Activated CD4-positive, alpha-beta T cell treated with anti-CD3 and anti-CD28 coated beads, Interleukin-2, amount 10 ng/mL, durations not matched to agents 24 days and 14 days (primary cell): ENCODE results near the gene IRF4. TPM values are rescaled to one million over a fixed set of nuclear protein-coding genes. Genes with fewer than 3 reads are reported as not detected.

Experiments used
- DNase-seq: peaks from one replicate; pipeline ENCODE4 v3.0.0; 2022
- H3K27ac Mint-ChIP-seq: one replicate; pipeline ENCODE4 v1.8.0; 2022; ENCODE audit warnings: mild to moderate bottlenecking, mixed read lengths
- H3K27me3 Mint-ChIP-seq: one replicate; pipeline ENCODE4 v1.8.0; 2022; ENCODE audit warnings: mixed read lengths
- H3K36me3 Mint-ChIP-seq: one replicate; pipeline ENCODE4 v1.8.0; 2022; ENCODE audit warnings: low read depth, mild to moderate bottlenecking, mixed read lengths
- H3K4me1 Mint-ChIP-seq: one replicate; pipeline ENCODE4 v1.8.0; 2021; ENCODE audit warnings: mixed read lengths
- H3K4me3 Mint-ChIP-seq: one replicate; pipeline ENCODE4 v1.8.0; 2022; ENCODE audit warnings: mild to moderate bottlenecking, moderate library complexity, mixed read lengths
- H3K9me3 Mint-ChIP-seq: one replicate; pipeline ENCODE4 v1.8.0; 2021; ENCODE audit warnings: mixed read lengths
- intact Hi-C: fragments of 100-400 bp; cut with micrococcal nuclease; formaldehyde crosslinking; loops from one replicate; pipeline ENCODE4 v1.15.1; 2023
- total RNA-seq: library from RNA; stranded (reverse); gene quantifications from 2 replicates; pipeline ENCODE4 v1.2.3, GENCODE V29; 2022

The IRF4 gene
- total RNA-seq, 1 donor from 2014 or later: 831 TPM

DNA sequence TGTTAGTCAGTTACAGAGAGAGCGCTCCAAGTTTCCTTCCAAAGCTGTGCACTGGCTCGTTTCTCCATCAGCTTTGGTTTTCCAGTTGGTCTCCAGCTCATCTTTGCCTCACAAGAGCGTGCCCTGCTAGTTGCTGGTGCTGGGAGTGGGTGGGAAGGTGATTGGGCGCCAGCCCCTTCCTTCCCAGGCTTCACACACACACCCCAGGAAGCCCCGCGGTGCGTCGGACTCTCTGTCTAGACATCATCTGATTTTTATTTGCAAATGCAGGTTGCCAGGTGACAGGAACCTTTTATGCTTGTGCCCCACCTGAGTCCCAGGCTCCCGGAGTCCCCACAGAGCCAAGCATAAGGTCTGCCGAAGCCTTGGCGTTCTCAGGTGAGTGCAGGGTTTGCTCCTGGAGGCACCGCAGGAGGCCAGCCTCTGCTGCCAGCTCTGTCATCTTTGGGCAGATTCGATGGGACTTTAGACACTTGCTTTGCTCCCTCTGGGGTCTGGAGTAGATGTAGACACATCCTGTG lies 7.1 kb downstream of the IRF4 start:
- intact Hi-C loops: loop anchor here (1.0 to 2.0 kb wide), 2 partner anchors 7 to 150 kb away; partner anchors contain the start of gene IRF4
- H3K27me3 Mint-ChIP-seq: peaks cover 2% of the 10 kb centered on the region
- peak overlapping the region; percentile 81 for H3K4me3 Mint-ChIP-seq
- peaks cover 4% of the 10 kb centered on the region for H3K9me3 Mint-ChIP-seq
- peaks cover 78% of the 10 kb centered on the region for H3K4me1 Mint-ChIP-seq
- H3K36me3 Mint-ChIP-seq: peaks cover 93% of the 10 kb centered on the region
- DNase-seq: no peak
- peak overlapping the region; percentile 86 for H3K27ac Mint-ChIP-seq

DNA sequence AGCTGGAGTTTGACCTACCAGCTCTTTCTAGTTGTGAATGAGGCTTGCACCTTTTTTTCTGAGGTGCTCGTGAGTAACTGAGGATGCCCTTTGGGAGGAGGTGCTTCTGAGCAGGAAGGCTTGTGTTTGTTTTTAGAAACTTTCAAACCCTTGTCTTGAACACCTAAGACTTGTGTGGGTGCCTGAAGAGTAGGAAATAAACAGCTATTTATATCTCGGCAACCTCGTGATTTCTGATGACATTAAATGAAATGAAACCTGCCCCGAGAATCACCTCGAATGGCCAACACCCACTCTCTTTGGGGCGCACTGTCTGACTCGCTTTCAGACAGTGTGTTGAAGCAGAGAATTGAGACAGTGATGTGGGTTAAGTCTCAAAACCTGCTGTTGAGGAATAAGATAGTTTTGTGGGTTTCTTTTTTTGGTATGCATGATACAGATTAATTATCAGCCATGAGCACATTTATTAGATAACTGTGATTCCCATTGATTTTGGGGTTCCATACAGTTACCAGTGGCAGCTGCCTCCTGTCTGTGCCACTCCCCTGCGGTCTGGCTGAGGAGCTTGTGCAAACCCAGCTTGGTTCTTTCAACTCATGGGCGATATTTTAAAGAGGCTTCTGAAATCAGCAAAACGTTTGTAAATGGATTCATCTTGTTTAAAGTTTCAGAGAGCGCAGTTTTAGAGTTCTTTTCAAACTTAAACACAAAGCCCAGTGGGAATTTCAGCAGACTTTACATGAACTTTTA lies 8.4 kb downstream of the IRF4 start:
- Mint-ChIP-seq H3K36me3 (peaks cover 93% of the 10 kb centered on the region), H3K4me1 (peaks cover 88% of the 10 kb centered on the region), H3K9me3 (no peaks in the 10 kb centered on the region), H3K4me3 (peak overlapping the region; percentile 80), H3K27ac (peak overlapping the region; percentile 87), H3K27me3 (no peaks in the 10 kb centered on the region)
- intact Hi-C loops: loop anchor here (1.0 to 5.0 kb wide), 3 partner anchors 9 to 292 kb away; partner anchors contain the start of genes EXOC2 and IRF4
- peak; percentile 87 for DNase-seq

DNA sequence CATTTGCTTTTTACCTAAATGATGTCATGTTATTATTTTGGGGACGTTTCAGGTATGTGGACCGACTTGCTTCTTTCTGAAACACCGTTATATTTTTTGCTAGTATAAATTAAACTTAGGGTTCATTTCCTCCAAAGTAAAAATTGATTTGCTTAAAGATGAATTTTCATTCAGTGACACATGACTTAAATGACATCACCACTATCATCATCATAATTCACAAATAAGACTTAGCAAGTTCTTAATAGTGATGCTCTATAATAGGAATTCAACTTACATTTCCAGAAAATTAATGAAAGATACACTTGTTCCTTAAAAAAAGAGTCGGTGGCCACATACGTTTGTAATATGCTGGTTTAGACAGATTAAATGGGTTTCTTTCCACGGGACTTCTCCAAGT lies 9.3 kb downstream of the IRF4 start:
- Mint-ChIP-seq H3K9me3 (no peaks in the 10 kb centered on the region), H3K4me3 (peak overlapping the region; percentile 89), H3K27ac (peak overlapping the region; percentile 94), H3K4me1 (peaks cover 86% of the 10 kb centered on the region), H3K36me3 (peaks cover 93% of the 10 kb centered on the region), H3K27me3 (no peaks in the 10 kb centered on the region)
- DNase-seq: no peak
- intact Hi-C loops: loop anchor here (5.0 kb wide), 1 partner anchor 291 kb away; the partner anchor contains the start of gene EXOC2

DNA sequence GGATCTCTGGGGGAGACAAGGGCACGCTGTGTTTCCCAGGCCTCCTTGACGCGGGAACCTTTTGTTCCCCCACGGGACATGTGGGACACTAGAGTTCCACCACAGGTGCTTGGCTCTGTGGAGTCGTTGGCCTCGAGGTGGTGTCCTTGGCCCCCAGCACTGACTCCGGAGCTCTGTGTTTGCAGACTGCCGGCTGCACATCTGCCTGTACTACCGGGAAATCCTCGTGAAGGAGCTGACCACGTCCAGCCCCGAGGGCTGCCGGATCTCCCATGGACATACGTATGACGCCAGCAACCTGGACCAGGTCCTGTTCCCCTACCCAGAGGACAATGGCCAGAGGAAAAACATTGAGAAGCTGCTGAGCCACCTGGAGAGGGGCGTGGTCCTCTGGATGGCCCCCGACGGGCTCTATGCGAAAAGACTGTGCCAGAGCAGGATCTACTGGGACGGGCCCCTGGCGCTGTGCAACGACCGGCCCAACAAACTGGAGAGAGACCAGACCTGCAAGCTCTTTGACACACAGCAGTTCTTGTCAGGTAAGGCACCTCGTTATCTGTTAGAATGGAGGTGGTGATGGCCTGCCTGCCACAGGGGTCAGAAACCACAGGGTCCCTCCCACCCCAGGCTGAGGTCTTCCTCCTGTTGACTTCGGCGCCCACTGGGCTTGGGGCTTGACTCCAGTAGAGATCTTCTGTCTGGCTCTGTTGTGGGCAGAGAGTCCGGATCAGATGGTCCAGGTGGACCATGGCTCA lies 9.9 kb downstream of the IRF4 start:
- intact Hi-C loops: loop anchor here (5.0 kb wide), 1 partner anchor 291 kb away; the partner anchor contains the start of gene EXOC2
- H3K36me3 Mint-ChIP-seq: peaks cover 93% of the 10 kb centered on the region
- peak overlapping the region; percentile 94 for H3K27ac Mint-ChIP-seq
- DNase-seq: no peak
- H3K4me1 Mint-ChIP-seq: peaks cover 84% of the 10 kb centered on the region
- H3K27me3 Mint-ChIP-seq: no peaks in the 10 kb centered on the region
- no peaks in the 10 kb centered on the region for H3K9me3 Mint-ChIP-seq
- H3K4me3 Mint-ChIP-seq: peak overlapping the region; percentile 89

DNA sequence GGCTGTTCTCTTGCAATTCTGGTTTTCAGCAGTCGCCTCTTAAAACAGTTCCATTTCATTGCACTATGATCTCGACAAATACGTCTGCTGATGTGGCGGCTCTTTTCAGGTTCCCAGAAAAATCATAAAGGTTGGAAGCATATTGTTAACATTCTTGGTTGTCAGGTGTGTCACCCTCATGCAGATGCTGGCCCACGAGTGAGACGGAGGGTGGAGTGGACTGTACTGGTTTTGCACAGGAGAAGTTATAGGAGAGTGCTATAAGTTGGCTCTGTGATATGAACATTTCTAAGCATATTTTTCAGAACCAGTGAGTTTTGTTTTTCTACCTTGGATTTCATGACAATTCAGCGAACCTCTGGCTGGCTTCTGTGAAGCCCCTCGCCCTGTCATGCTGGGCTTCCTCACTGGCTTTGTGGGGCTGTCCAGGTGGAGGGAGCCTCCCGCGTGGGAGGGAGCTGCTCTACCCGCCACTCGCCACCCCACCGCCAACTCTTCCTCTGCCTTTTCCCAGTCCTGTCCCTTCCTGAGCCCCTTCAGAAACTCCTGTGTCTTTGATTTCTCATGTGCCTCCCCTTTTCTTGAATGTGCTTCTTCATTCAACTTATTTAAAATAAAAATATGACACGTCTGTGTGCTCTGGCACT lies 10.6 kb downstream of the IRF4 start:
- peak overlapping the region; percentile 94 for H3K27ac Mint-ChIP-seq
- peak overlapping the region; percentile 89 for H3K4me3 Mint-ChIP-seq
- no peaks in the 10 kb centered on the region for H3K9me3 Mint-ChIP-seq
- H3K36me3 Mint-ChIP-seq: peaks cover 97% of the 10 kb centered on the region
- H3K27me3 Mint-ChIP-seq: no peaks in the 10 kb centered on the region
- intact Hi-C loops: loop anchor here (5.0 kb wide), 1 partner anchor 290 kb away; the partner anchor contains the start of gene EXOC2
- no peak for DNase-seq
- peaks cover 87% of the 10 kb centered on the region for H3K4me1 Mint-ChIP-seq

DNA sequence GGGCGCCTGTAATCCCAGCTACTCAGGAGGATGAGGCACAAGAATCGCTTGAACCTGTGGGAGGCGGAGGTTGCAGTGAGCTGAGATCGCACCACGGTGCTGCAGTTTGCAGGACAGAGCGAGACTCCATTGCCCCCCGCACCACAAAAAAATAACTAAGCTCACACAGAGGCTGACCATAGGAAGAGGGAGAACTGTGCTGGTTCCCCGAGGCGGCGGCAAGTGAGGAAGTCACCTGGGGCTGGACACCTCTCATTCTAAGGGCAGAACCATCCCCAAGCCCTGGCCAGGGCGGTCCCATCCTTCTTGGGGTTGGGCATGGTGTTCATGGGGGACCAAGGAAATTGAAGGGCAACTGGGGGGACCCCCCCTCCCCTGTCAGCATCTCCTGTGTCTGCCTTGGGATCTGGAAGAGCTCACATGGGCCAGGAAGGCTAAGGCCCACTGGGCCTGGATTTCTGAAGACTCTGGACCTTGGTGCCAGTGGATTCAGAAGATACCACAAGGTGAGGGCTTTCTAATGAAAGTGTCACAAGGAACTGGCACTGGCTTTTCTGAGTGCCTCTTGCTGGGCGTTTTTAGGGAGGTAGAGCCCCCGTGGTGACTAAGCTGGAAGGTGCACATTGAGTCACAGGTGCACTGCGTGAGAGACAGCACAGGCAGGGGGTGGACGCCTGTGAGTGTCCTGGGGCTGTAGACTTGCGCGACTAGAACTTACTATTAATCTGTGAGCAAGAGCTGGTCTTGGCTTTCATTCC lies 11.5 kb downstream of the IRF4 start:
- peak; percentile 75 for DNase-seq
- H3K4me1 Mint-ChIP-seq: peaks cover 86% of the 10 kb centered on the region
- intact Hi-C loops: loop anchor here (1.0 to 5.0 kb wide), 4 partner anchors 12 to 289 kb away; partner anchors contain the start of genes EXOC2 and IRF4
- H3K27me3 Mint-ChIP-seq: no peaks in the 10 kb centered on the region
- H3K36me3 Mint-ChIP-seq: peaks cover 97% of the 10 kb centered on the region
- peak overlapping the region; percentile 89 for H3K4me3 Mint-ChIP-seq
- peak overlapping the region; percentile 94 for H3K27ac Mint-ChIP-seq
- no peaks in the 10 kb centered on the region for H3K9me3 Mint-ChIP-seq

DNA sequence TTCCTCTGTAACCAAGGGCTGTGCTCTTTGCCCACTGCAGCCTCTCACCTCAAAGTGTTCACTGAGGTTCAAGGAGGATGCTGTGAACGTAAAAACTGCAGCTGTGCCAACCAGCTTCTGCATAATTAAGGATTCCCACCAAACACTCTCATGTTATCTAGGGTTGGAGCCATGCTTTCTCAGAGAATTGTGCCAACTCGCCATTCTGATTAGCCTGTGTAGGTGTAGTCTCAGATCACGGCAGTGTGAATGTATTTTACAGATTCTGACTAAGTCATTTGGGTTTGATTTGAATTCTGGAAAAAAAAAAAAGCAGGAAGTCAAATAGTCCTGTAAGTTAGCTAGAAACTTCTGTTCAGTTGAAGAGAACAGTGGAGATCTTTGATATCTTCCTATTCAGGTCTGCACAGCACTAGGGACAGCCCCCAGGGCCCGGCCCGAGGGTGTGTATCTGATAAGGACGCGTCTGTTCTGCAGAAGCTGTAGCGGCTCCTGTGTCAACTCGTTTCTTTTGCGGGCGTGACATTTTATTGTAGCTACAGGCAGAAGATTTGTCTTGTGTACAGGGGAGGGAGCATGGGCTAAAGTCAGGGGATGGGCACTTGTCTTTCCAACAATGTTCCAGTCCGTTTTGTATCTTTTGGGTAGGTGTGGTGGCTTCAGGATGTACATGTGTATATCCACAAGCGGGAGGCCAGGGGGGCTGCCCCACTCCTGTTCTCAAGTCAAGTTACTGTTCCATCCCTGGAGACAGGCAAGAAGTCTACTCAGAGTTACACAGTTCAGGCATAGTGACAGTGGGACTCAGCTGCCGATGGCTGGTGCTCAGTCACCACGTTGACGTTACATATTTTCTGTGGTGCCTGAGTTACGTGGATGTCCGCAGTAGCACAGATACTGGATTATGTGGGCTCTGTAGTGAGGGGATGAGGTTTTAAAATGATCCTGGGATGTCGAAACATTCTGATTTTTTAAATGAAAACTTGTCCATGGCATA lies 12.4 kb downstream of the IRF4 start:
- peak; percentile 84 for DNase-seq
- H3K4me3 Mint-ChIP-seq: peak overlapping the region; percentile 89
- intact Hi-C loops: loop anchor here (1.0 to 5.0 kb wide), 6 partner anchors 13 to 288 kb away; partner anchors contain the start of genes EXOC2 and IRF4

DNA sequence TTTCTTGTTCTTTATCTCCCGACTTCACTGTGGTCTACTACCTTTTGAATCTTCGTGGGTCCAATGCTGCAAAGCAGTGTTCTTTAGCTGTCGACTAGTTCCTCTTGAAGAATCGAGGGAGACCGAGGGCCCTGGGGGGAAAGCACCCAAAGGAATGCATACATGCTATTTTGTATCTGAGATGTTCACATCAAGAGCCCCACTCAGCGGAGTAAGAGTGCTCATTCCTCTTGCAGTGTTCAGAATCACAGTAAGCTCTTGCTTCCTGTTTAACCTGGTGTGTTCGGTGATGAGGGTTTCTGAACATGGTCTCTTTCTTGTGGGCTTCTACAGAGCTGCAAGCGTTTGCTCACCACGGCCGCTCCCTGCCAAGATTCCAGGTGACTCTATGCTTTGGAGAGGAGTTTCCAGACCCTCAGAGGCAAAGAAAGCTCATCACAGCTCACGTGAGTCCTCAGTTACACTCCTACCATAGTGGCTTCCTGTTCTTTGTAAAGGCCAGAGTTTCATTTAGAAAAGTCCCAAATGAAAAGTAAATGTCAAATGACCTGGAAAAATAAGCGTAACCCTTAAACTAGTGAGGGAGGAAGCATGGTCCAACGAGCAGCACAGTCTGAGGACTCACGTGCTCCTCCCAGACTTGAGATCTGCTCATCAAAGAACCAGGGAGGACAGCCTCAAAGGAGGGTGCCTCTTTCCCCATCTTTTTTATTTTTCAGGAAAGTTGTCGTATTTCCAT lies 13.3 kb downstream of the IRF4 start:
- Mint-ChIP-seq H3K27me3 (no peaks in the 10 kb centered on the region), H3K36me3 (peaks cover 97% of the 10 kb centered on the region), H3K4me1 (peaks cover 82% of the 10 kb centered on the region), H3K9me3 (no peaks in the 10 kb centered on the region), H3K27ac (peak overlapping the region; percentile 94), H3K4me3 (peak overlapping the region; percentile 89)
- intact Hi-C loops: loop anchor here (2.0 to 5.0 kb wide), 3 partner anchors 18 to 287 kb away; partner anchors contain the start of gene EXOC2
- DNase-seq: peak; percentile 78

More for the DNA sequence above, 12.4 kb downstream of the IRF4 start:
- peak overlapping the region; percentile 94 for H3K27ac Mint-ChIP-seq
- H3K27me3 Mint-ChIP-seq: no peaks in the 10 kb centered on the region
- peaks cover 86% of the 10 kb centered on the region for H3K4me1 Mint-ChIP-seq
- peaks cover 97% of the 10 kb centered on the region for H3K36me3 Mint-ChIP-seq
- H3K9me3 Mint-ChIP-seq: no peaks in the 10 kb centered on the region

DNA sequence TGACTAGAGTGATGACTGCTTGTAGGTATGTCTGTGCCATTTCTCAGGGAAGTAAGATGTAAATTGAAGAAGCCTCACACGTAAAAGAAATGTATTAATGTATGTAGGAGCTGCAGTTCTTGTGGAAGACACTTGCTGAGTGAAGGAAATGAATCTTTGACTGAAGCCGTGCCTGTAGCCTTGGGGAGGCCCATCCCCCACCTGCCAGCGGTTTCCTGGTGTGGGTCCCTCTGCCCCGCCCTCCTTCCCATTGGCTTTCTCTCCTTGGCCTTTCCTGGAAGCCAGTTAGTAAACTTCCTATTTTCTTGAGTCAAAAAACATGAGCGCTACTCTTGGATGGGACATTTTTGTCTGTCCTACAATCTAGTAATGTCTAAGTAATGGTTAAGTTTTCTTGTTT lies 16.6 kb downstream of the IRF4 start:
- Mint-ChIP-seq H3K36me3 (peaks cover 97% of the 10 kb centered on the region), H3K4me3 (peak overlapping the region; percentile 34), H3K27ac (peak overlapping the region; percentile 82), H3K9me3 (no peaks in the 10 kb centered on the region), H3K4me1 (peaks cover 70% of the 10 kb centered on the region), H3K27me3 (no peaks in the 10 kb centered on the region)
- intact Hi-C loops: no loop called here
- DNase-seq: no peak

DNA sequence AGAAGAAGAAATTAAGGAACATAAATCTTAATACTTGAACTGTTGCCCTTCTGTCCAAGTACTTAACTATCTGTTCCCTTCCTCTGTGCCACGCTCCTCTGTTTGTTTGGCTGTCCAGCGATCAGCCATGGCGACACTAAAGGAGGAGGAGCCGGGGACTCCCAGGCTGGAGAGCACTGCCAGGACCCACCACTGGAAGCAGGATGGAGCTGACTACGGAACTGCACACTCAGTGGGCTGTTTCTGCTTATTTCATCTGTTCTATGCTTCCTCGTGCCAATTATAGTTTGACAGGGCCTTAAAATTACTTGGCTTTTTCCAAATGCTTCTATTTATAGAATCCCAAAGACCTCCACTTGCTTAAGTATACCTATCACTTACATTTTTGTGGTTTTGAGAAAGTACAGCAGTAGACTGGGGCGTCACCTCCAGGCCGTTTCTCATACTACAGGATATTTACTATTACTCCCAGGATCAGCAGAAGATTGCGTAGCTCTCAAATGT lies 17.1 kb downstream of the IRF4 start:
- intact Hi-C loops: no loop called here
- Mint-ChIP-seq H3K9me3 (no peaks in the 10 kb centered on the region), H3K4me3 (peak overlapping the region; percentile 34), H3K36me3 (peaks cover 97% of the 10 kb centered on the region), H3K27ac (peak overlapping the region; percentile 82), H3K27me3 (no peaks in the 10 kb centered on the region), H3K4me1 (peaks cover 65% of the 10 kb centered on the region)
- DNase-seq: no peak

DNA sequence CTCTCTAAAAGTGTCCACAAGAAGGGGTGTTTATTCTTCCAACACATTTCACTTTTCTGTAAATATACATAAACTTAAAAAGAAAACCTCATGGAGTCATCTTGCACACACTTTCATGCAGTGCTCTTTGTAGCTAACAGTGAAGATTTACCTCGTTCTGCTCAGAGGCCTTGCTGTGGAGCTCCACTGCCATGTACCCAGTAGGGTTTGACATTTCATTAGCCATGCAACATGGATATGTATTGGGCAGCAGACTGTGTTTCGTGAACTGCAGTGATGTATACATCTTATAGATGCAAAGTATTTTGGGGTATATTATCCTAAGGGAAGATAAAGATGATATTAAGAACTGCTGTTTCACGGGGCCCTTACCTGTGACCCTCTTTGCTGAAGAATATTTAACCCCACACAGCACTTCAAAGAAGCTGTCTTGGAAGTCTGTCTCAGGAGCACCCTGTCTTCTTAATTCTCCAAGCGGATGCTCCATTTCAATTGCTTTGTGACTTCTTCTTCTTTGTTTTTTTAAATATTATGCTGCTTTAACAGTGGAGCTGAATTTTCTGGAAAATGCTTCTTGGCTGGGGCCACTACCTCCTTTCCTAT lies 17.9 kb downstream of the IRF4 start:
- peaks cover 57% of the 10 kb centered on the region for H3K4me1 Mint-ChIP-seq
- H3K27me3 Mint-ChIP-seq: no peaks in the 10 kb centered on the region
- peak overlapping the region; percentile 81 for H3K27ac Mint-ChIP-seq
- peaks cover 96% of the 10 kb centered on the region for H3K36me3 Mint-ChIP-seq
- no peak overlapping the region for H3K4me3 Mint-ChIP-seq
- H3K9me3 Mint-ChIP-seq: peaks cover 1% of the 10 kb centered on the region
- intact Hi-C loops: no loop called here
- no peak for DNase-seq
